Activated CD4-positive, alpha-beta T cell treated with anti-CD3 and anti-CD28 coated beads, Interleukin-2, amount 50 U/mL, for 24 hours (primary cell): ENCODE data around the gene ASIC1.
"Not testable (repeated sequence)": the region's sequence is repeated elsewhere in the genome, so short reads cannot be mapped to it uniquely, and the experiment has no call there.

Source experiments
- DNase-seq, 2 donors: peaks; one replicate each; pipeline ENCODE4 v3.0.0-alpha.2; 2020; ENCODE audit warnings: low read depth in 1 of 2, low spot score in 1 of 2

Gene ASIC1

GRCh38 chr12:50057000-50057841, at the start of gene ASIC1:
Gene ASIC1 (plus strand): TSS chr12:50057596. CDS start chr12:50058767, 1,171 bp downstream.
- DNase-seq: peak in 1 of 2 donors; percentile 39

- DNase-seq: no peak
These were observed 43.8 kb upstream of the ASIC1 start for GRCh38 chr12:50013361-50014147.

GRCh38 chr12:50014342-50014741, 43.1 kb upstream of the ASIC1 start:
- DNase-seq: no peak

- DNase-seq: no peak
These were observed 40.6 kb upstream of the ASIC1 start for GRCh38 chr12:50016501-50017475.

GRCh38 chr12:50017641-50018040, 39.8 kb upstream of the ASIC1 start:
- no peak for DNase-seq

GRCh38 chr12:50018154-50018553, 39.2 kb upstream of the ASIC1 start:
- no peak for DNase-seq

- no peak for DNase-seq
These were observed 38.4 kb upstream of the ASIC1 start for GRCh38 chr12:50018968-50019367.

GRCh38 chr12:50019524-50019923, 37.9 kb upstream of the ASIC1 start:
- no peak for DNase-seq

GRCh38 chr12:50021031-50021430, 36.4 kb upstream of the ASIC1 start:
- DNase-seq: no peak

GRCh38 chr12:50022903-50023302, 34.5 kb upstream of the ASIC1 start:
- DNase-seq: no peak

- no peak for DNase-seq
These were observed 33.2 kb upstream of the ASIC1 start for GRCh38 chr12:50024227-50024626.

- no peak for DNase-seq
These were observed 32.6 kb upstream of the ASIC1 start for GRCh38 chr12:50024805-50025186.

- peak; percentile 82 to 96 for DNase-seq
These were observed 32.0 kb upstream of the ASIC1 start, which contains the start of gene RACGAP1 for GRCh38 chr12:50025187-50026059. Gene RACGAP1 (minus strand): TSS chr12:50025494. CDS start chr12:50016715, 8,779 bp downstream.

GRCh38 chr12:50026691-50027090, 30.7 kb upstream of the ASIC1 start:
- DNase-seq: no peak

GRCh38 chr12:50030449-50030848, 26.9 kb upstream of the ASIC1 start:
- DNase-seq: not testable (repeated sequence)

GRCh38 chr12:50032515-50032853, 24.9 kb upstream of the ASIC1 start:
- no peak for DNase-seq

GRCh38 chr12:50032854-50033581, 24.4 kb upstream of the ASIC1 start:
- no peak for DNase-seq

- no peak for DNase-seq
These were observed 19.1 kb upstream of the ASIC1 start for GRCh38 chr12:50038336-50038735.

- DNase-seq: peak; percentile 80 to 84
These were observed 18.1 kb upstream of the ASIC1 start for GRCh38 chr12:50039151-50039835.
